Measurements from ENCODE around the gene SEMA3A. TPM values are rescaled to one million over a fixed set of nuclear protein-coding genes. Genes with fewer than 3 reads are reported as not detected.

Gene SEMA3A
- polyA plus RNA-seq, 1 experiment, result 6.8 TPM

- H3K4me3 ChIP-seq (ENCODE audit: low read depth, low read length), result no peak overlapping the region
- POLR2A ChIA-PET, result no interaction called here
- CTCF ChIA-PET, result no interaction called here
- no peak for TF ChIP-seq CTCF (IDR thresholded peaks at IDR 0.05; ENCODE audit: insufficient read depth, low read depth, low read length)
- H3K36me3 ChIP-seq (ENCODE audit: control insufficient read depth, insufficient read depth, low read length), result no peaks in the 10 kb centered on the region
- H3K27me3 ChIP-seq (ENCODE audit: control insufficient read depth, insufficient read depth, low read length), result no peaks in the 10 kb centered on the region
- DNase-seq (ENCODE audit: low read depth), result no peak
Measured at GRCh38 chr7:84104826-84105225, 89.8 kb downstream of the SEMA3A start.

- CTCF ChIA-PET, result interaction anchor here (1.2 kb wide), 1 partner anchor 11 kb away, joined by 3 read pairs; no protein-coding TSS in a partner anchor
- DNase-seq (ENCODE audit: low read depth), result no peak
- POLR2A ChIA-PET, result no interaction called here
- TF ChIP-seq CTCF (IDR thresholded peaks at IDR 0.05; ENCODE audit: insufficient read depth, low read depth, low read length), result no peak
- Histone ChIP-seq H3K36me3 (ENCODE audit: control insufficient read depth, insufficient read depth, low read length) (no peaks in the 10 kb centered on the region), H3K4me3 (ENCODE audit: low read depth, low read length) (no peak overlapping the region), H3K27me3 (ENCODE audit: control insufficient read depth, insufficient read depth, low read length) (no peaks in the 10 kb centered on the region)
Measured at GRCh38 chr7:84102213-84102612, 92.4 kb downstream of the SEMA3A start.

GRCh38 chr7:84100866-84101265, 93.7 kb downstream of the SEMA3A start:
- Histone ChIP-seq H3K4me3 (ENCODE audit: low read depth, low read length) (no peak overlapping the region), H3K36me3 (ENCODE audit: control insufficient read depth, insufficient read depth, low read length) (no peaks in the 10 kb centered on the region), H3K27me3 (ENCODE audit: control insufficient read depth, insufficient read depth, low read length) (no peaks in the 10 kb centered on the region)
- ChIA-PET CTCF (interaction anchor here (0.8 kb wide), 1 partner anchor 59 kb away, joined by 3 read pairs; no protein-coding TSS in a partner anchor), POLR2A (no interaction called here)
- TF ChIP-seq CTCF (IDR thresholded peaks at IDR 0.05; ENCODE audit: insufficient read depth, low read depth, low read length), result peak; percentile 22; the same call in 1 of the 2 replicates
- DNase-seq (ENCODE audit: low read depth), result no peak

- Histone ChIP-seq H3K4me3 (ENCODE audit: low read depth, low read length) (no peak overlapping the region), H3K27me3 (ENCODE audit: control insufficient read depth, insufficient read depth, low read length) (no peaks in the 10 kb centered on the region), H3K36me3 (ENCODE audit: control insufficient read depth, insufficient read depth, low read length) (no peaks in the 10 kb centered on the region)
- ChIA-PET POLR2A (no interaction called here), CTCF (no interaction called here)
- no peak for TF ChIP-seq CTCF (IDR thresholded peaks at IDR 0.05; ENCODE audit: insufficient read depth, low read depth, low read length)
- DNase-seq (ENCODE audit: low read depth), result no peak
Measured at GRCh38 chr7:84095971-84096370, 98.6 kb downstream of the SEMA3A start.

GRCh38 chr7:84092207-84092606, 102.4 kb downstream of the SEMA3A start:
- CTCF ChIA-PET, result no interaction called here
- Histone ChIP-seq H3K4me3 (ENCODE audit: low read depth, low read length) (no peak overlapping the region), H3K36me3 (ENCODE audit: control insufficient read depth, insufficient read depth, low read length) (no peaks in the 10 kb centered on the region), H3K27me3 (ENCODE audit: control insufficient read depth, insufficient read depth, low read length) (no peaks in the 10 kb centered on the region)
- POLR2A ChIA-PET, result no interaction called here
- DNase-seq (ENCODE audit: low read depth), result no peak
- no peak for TF ChIP-seq CTCF (IDR thresholded peaks at IDR 0.05; ENCODE audit: insufficient read depth, low read depth, low read length)
